ENCODE data around the gene PGM1.
A peak's percentile ranks its signal among the peaks of the same experiment; 100 is the strongest.

PGM1 gene

GRCh38 chr1:63635681-63636080 lies 42.5 kb downstream of the PGM1 start:
- no peak for DNase-seq

DNA sequence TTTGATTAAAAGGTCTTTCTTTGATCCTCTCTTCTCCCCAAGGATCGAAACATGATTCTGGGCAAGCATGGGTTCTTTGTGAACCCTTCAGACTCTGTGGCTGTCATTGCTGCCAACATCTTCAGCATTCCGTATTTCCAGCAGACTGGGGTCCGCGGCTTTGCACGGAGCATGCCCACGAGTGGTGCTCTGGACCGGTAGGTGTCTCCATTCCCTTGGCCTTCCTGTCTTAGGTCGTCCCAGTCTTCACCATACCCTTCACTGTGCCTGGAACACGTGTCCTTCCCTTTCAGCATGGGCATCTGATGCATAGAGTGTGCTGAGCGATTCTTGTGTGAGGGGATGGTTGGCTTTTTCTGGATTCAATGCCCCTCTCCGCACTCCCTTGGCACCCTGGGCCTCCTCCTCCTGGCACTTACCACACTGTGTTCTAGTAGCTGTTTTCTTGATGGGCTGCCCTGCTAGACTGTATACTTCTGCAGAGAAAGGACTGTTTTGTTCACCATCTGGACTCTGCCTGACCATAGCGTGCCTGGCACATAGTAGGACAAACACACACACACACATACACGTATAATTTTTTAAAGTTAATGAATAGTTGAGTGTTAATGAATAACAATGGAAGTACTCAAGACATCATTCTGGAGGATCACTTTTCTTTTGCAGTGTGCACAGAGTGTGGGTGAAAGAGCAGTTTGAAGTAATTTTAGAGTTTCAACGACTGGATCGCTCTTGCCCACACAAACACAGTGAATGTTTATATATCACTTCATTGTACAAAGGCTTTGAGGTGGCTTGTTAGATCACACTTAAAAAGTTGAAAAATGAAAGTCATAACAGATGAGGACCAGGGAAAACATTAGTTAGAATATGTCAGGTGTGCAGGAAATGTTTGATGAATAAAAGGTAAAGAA lies 43.2 kb downstream of the PGM1 start:
- no peak for DNase-seq

DNA sequence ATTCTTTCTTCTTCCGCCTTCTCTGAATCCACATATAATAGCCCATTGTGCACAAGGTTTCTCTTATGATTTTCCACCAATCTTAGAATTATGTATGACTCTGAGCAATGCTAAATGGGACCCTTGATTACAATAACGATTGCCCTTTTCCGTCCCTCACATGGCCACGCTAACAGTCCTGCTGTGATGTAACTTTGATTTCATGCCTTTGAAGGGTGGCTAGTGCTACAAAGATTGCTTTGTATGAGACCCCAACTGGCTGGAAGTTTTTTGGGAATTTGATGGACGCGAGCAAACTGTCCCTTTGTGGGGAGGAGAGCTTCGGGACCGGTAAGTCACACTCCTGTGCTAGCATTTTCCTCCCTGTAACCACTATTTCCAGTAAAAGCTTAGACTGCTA lies 45.3 kb downstream of the PGM1 start:
- DNase-seq: no peak

DNA sequence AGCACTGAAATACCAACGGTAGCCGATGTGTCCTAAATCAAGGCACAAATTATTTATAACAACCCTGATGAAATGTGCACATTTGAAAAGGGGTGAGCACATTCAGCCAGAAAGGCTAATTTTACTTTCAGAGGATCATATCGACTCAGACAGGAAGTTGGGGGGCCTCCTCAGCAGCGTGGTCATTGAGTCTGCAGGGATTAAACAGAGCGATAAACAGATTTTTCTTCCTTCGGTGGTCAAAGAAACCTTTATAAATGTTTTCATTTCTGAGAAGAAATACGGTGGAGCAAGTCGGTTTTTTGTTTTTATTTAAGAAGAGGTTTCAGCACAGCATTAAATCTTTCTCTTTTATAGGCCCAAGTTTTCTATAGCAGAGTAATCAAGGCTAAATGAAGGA lies 45.7 kb downstream of the PGM1 start:
- no peak for DNase-seq

GRCh38 chr1:63640633-63641567 lies 47.7 kb downstream of the PGM1 start:
- DNase-seq: no peak

- DNase-seq: no peak
Observed at GRCh38 chr1:63641615-63642014, 48.4 kb downstream of the PGM1 start.

DNA sequence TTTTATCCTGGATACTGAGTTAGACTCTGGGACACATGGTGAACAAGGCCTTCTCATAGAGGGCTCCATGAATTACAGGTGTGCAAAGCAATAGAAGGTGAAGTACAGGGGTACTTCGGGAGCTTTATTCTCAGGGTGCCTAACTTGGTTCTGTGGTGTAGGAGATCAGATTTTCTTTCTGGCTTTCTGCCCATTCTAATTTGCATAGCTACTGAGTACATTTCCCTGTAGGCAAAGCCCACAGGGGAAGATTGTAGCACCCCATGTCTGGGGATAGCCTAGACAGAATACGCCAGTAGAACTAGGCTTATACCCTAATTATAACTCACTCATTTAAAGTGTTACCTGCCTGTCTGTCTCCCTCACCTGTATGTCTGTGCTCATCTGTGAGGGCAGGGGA lies 49.7 kb downstream of the PGM1 start:
- DNase-seq: no peak

DNA sequence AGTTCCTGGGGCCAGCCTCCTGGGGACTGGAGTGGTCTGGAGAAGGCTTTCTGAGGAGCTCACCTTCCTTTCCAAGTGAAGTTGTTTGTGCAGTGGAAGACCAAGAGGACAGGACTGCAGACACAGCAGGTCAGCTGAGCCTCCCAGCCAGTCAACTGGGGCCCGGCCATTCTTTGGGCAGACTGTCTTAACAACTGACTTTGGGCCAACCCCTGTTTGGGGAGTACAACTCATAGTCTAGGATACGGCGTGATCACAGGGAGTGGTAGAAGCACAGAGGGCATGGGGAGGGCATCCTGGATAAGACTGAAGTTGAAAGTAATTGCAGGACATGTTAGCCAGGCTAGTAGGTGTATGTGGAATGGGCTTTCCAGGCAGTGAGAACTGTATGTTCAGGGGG lies 50.3 kb downstream of the PGM1 start:
- no peak for DNase-seq

- DNase-seq: no peak
Observed at GRCh38 chr1:63643926-63644325, 50.7 kb downstream of the PGM1 start.

- DNase-seq: no peak
Observed at GRCh38 chr1:63645317-63645716, 52.1 kb downstream of the PGM1 start.

GRCh38 chr1:63648689-63649088 lies 55.5 kb downstream of the PGM1 start:
- no peak for DNase-seq

GRCh38 chr1:63651161-63651701 lies 58.0 kb downstream of the PGM1 start:
- DNase-seq: peak; percentile 20

DNA sequence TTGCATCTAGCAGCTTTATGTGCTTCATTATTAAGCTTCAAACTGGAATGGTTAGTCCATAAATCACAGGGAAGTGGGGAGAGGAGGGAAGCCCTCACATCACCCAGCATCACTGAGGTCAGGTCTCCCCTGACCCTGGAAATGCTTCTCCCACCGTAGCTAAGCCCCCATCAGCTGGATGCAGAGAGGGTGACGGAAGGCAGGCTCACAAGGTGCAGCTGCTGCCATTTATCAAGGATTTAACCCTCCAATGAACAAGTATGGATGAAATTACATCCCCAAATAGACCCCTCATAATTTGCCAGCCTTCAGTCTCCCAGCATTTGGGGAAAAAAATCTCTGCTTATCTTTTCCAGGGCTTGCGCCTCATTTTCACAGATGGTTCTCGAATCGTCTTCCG lies 60.8 kb downstream of the PGM1 start:
- no peak for DNase-seq

DNA sequence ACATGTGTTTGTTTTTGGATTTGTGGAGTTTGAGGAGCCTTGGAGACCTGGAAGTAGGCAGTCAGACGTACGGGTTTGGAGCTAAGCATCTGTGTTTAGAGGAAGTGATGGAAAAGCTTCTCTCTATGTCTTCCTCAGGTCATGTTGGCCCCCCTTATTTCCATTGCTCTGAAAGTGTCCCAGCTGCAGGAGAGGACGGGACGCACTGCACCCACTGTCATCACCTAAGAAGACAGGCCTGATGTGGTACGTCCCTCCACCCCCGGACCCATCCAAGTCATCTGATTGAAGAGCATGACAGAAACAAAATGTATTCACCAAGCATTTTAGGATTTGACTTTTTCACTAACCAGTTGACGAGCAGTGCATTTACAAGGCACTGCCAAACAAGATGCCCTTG lies 66.2 kb downstream of the PGM1 start:
- no peak for DNase-seq

DNA sequence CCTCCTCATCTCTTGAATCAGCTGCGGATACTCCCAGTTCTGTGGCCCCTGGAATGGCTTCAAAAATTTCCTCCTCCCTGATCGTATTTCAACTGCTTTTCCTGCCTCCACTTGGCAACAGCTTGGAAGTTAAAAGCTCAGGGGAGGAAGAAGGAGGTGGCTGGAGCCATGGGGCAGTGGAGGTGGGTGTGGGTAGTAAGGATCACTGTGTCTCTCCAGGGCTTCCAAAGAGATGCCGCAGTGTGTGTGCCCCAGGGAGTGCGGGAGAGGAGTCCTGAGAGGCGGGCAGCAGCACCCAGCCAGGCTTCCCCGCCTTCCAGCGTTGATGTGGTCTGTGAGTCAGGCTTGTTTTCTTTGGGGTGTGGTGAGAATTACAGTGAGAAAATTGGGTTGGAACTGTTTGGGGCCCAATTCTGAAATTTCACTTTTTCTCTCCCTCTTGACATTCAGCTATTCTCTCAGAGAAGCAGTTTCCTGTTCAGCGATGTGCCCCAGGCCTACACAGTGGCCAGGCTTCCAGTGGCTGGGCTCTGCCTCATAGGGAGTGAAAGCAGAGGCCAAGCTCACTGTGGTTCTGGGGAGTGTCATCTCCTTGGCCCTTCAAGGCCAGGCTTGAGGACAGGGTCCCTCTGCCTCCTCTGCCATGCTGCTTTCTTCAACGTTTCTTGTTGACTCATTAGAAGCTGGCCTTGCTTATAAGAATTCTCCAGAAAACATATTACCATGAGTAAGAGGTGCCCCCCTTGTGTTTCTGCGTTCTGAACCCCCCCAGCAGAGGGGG lies 69.0 kb downstream of the PGM1 start:
- DNase-seq: no peak

DNA sequence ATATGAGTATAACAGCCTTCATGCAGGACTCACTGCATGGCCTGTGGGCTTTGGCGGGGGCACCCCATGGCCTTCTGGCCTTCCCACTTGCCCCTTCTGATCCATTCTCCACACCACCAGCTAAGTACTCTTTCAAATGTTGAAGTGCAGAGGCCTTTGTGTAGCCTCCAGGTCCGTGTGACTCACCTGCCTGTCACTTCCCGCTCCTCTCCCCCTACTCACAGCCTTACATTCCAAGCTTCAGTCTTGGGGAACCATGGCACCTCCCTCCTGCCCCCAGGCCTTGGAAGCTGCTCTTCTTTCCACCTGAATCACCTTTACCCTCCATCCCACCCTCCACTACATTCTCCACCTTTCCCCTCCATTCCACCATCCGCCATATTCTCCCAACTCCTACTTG lies 69.6 kb downstream of the PGM1 start:
- no peak for DNase-seq

- no peak for DNase-seq
Observed at GRCh38 chr1:63663301-63663700, 70.1 kb downstream of the PGM1 start.

GRCh38 chr1:63663873-63664272 lies 70.7 kb downstream of the PGM1 start:
- DNase-seq: no peak

DNA sequence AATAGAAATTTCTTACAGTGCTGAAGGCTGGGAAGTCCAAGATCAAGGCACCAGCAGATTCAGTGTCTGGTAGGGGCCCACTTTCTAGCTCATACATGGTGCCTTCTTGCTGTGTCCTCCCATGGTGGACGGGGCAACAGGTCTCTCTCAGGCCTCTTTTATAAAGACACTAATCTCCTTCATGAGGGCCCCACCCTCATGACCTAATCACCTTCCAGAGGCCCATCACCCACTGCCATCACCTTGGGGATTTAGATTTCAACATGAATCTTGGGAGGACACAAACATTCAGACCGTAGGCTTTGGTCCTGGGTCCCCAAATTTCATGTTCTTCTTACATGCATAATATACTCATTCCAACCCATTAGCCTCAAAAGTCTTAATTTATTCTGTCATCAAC lies 71.5 kb downstream of the PGM1 start:
- DNase-seq: no peak

GRCh38 chr1:63665410-63665809 lies 72.2 kb downstream of the PGM1 start:
- no peak for DNase-seq

- DNase-seq: no peak
Observed at GRCh38 chr1:63665824-63666223, 72.6 kb downstream of the PGM1 start.

- peak; percentile 6 for DNase-seq
Observed at GRCh38 chr1:63668298-63668697, 75.1 kb downstream of the PGM1 start.

Data from activated CD4-positive, alpha-beta T cell treated with anti-CD3 and anti-CD28 coated beads, Interleukin-10, Interleukin-2, amounts not matched to agents 100 ng/mL and 50 ng/mL, durations not matched to agents 16 hours and 8 hours (primary cell).